ENCODE results near the gene MRTFA. TPM values are rescaled to one million over a fixed set of nuclear protein-coding genes. Genes with fewer than 3 reads are reported as not detected.
"Not testable (repeated sequence)": the region's sequence is repeated elsewhere in the genome, so short reads cannot be mapped to it uniquely, and the experiment has no call there.

Gene MRTFA
- total RNA-seq, 4 donors from 2014 or later, result 81.4 to 210 (median 122) TPM

- H3K27me3 ChIP-seq, result no peaks in the 10 kb centered on the region
- no peak overlapping the region for H3K4me3 ChIP-seq (replicated peaks in 1 of 3)
- H3K36me3 ChIP-seq, result no peaks in the 10 kb centered on the region
- no peaks in the 10 kb centered on the region for H3K9me3 ChIP-seq
- H3K27ac ChIP-seq, result no peak overlapping the region
- 96 to 97% methylated on average over 6 of the region's 6 CpGs for WGBS, 2 donors
- peaks cover 13 to 15% of the 10 kb centered on the region in 2 donors for H3K4me1 ChIP-seq
- intact Hi-C loops (cut with DNase I), result no loop called here
- TF ChIP-seq POLR2A (IDR thresholded peaks at IDR 0.05) (no peak), CTCF (IDR thresholded peaks at IDR 0.05) (no peak)
- DNase-seq, result no peak
These were observed 22.6 kb upstream of the MRTFA start for GRCh38 chr22:40659166-40659565.

- H3K36me3 ChIP-seq; H3K27me3 ChIP-seq; intact Hi-C loops (cut with DNase I); DNase-seq; H3K9me3 ChIP-seq; H3K27ac ChIP-seq; H3K4me3 ChIP-seq (replicated peaks in 1 of 3): not testable (repeated sequence)
- WGBS, 2 donors, result 92 to 93% methylated on average over 10 of the region's 10 CpGs
- H3K4me1 ChIP-seq, result peaks cover 17 to 40% of the 10 kb centered on the region in 2 donors
These were observed 20.1 kb upstream of the MRTFA start for GRCh38 chr22:40656651-40657050.

GRCh38 chr22:40655941-40656340, 19.4 kb upstream of the MRTFA start:
- peaks cover 17 to 43% of the 10 kb centered on the region in 2 donors for H3K4me1 ChIP-seq
- H3K27me3 ChIP-seq; H3K36me3 ChIP-seq; H3K9me3 ChIP-seq; intact Hi-C loops (cut with DNase I); H3K4me3 ChIP-seq (replicated peaks in 1 of 3): not testable (repeated sequence)
- peak in 1 of 2 donors; percentile 27 for DNase-seq
- WGBS, 2 donors, result 79 to 81% methylated on average over 3 of the region's 3 CpGs
- peak overlapping the region in 2 of 3 donors; percentile 89 to 96 for H3K27ac ChIP-seq

- WGBS, 2 donors, result 8 to 17% methylated on average over 11 of the region's 11 CpGs
- no peak overlapping the region for H3K4me3 ChIP-seq (replicated peaks in 1 of 3)
- no peaks in the 10 kb centered on the region for H3K36me3 ChIP-seq
- TF ChIP-seq CTCF (IDR thresholded peaks at IDR 0.05), result peak in 4 of 6 experiments; percentile 36 to 54 (median 42)
- no peak for TF ChIP-seq POLR2A (IDR thresholded peaks at IDR 0.05)
- H3K27ac ChIP-seq, result peak overlapping the region; percentile 89 to 96 (median 90)
- DNase-seq, result peak; percentile 65 to 76
- no peaks in the 10 kb centered on the region for H3K27me3 ChIP-seq
- intact Hi-C loops (cut with DNase I), result no loop called here
- H3K4me1 ChIP-seq, result peaks cover 17 to 43% of the 10 kb centered on the region in 2 donors
- no peaks in the 10 kb centered on the region for H3K9me3 ChIP-seq
These were observed 18.1 kb upstream of the MRTFA start for GRCh38 chr22:40654522-40655167.

GRCh38 chr22:40653361-40653760, 16.8 kb upstream of the MRTFA start:
- Histone ChIP-seq H3K36me3 (no peaks in the 10 kb centered on the region), H3K4me3 (replicated peaks in 1 of 3) (no peak overlapping the region), H3K27me3 (no peaks in the 10 kb centered on the region), H3K9me3 (no peaks in the 10 kb centered on the region), H3K4me1 (peaks cover 17 to 43% of the 10 kb centered on the region in 2 donors), H3K27ac (peak overlapping the region in 2 of 3 donors; percentile 89 to 96)
- intact Hi-C loops (cut with DNase I), result no loop called here
- TF ChIP-seq POLR2A (IDR thresholded peaks at IDR 0.05) (no peak), CTCF (IDR thresholded peaks at IDR 0.05) (no peak)
- 94 to 96% methylated on average over 9 of the region's 9 CpGs for WGBS, 2 donors
- DNase-seq, result no peak

Data from thyroid gland (tissue), 4 donors.